ENCODE data around the gene ORM1.
A peak's percentile ranks its signal among the peaks of the same experiment; 100 is the strongest.
"Not testable (repeated sequence)": the region's sequence is repeated elsewhere in the genome, so short reads cannot be mapped to it uniquely, and the experiment has no call there.

Gene ORM1

GRCh38 chr9:114304416-114305188 is 18.3 kb upstream of the ORM1 start:
- DNase-seq (ENCODE audit: low read depth in 2 of 3, low spot score in 1 of 3), result no peak

GRCh38 chr9:114307899-114308267 is 15.0 kb upstream of the ORM1 start:
- no peak for DNase-seq (ENCODE audit: low read depth in 2 of 3, low spot score in 1 of 3)

GRCh38 chr9:114308361-114308950 is 14.4 kb upstream of the ORM1 start:
- DNase-seq (ENCODE audit: low read depth in 2 of 3, low spot score in 1 of 3), result no peak

GRCh38 chr9:114309096-114309495 is 13.8 kb upstream of the ORM1 start:
- no peak for DNase-seq (ENCODE audit: low read depth in 2 of 3, low spot score in 1 of 3)

GRCh38 chr9:114310471-114311450 is 12.1 kb upstream of the ORM1 start:
- no peak for DNase-seq (ENCODE audit: low read depth in 2 of 3, low spot score in 1 of 3)

- no peak for DNase-seq (ENCODE audit: low read depth in 2 of 3, low spot score in 1 of 3)
Measured at GRCh38 chr9:114311571-114312512, 11.1 kb upstream of the ORM1 start.

GRCh38 chr9:114312513-114312875 is 10.4 kb upstream of the ORM1 start:
- DNase-seq (ENCODE audit: low read depth in 2 of 3, low spot score in 1 of 3), result no peak

- no peak for DNase-seq (ENCODE audit: low read depth in 2 of 3, low spot score in 1 of 3)
Measured at GRCh38 chr9:114313186-114313585, 9.7 kb upstream of the ORM1 start.

DNA sequence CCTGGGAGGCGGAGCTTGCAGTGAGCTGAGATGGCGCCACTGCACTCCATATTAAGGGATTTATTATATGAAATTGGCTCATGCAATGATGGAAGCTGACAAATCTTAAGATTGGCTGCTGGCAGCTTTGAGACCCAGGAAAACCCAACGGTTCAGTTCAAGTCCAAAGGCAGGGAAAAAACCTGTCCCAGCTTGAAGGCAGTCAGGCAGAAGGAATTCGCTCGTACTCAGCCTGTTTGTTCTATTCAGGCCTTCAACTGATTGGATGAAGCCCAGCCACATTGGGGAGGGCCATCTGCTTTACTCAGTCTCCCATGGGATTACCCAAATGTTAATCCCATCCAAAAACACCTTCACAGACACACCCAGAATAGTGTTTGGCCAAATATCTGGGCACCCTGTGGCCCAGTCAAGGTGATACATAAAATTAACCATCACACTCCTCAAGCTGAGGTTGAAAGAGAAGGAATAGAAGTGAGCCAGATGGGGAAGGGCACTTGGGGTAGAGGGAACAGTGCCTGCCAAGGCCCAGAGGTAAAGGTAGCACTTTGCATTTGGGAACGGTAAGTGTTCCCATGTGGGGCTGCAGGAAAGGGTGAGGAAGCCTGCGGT is 8.5 kb upstream of the ORM1 start:
- no peak for DNase-seq (ENCODE audit: low read depth in 2 of 3, low spot score in 1 of 3)

DNA sequence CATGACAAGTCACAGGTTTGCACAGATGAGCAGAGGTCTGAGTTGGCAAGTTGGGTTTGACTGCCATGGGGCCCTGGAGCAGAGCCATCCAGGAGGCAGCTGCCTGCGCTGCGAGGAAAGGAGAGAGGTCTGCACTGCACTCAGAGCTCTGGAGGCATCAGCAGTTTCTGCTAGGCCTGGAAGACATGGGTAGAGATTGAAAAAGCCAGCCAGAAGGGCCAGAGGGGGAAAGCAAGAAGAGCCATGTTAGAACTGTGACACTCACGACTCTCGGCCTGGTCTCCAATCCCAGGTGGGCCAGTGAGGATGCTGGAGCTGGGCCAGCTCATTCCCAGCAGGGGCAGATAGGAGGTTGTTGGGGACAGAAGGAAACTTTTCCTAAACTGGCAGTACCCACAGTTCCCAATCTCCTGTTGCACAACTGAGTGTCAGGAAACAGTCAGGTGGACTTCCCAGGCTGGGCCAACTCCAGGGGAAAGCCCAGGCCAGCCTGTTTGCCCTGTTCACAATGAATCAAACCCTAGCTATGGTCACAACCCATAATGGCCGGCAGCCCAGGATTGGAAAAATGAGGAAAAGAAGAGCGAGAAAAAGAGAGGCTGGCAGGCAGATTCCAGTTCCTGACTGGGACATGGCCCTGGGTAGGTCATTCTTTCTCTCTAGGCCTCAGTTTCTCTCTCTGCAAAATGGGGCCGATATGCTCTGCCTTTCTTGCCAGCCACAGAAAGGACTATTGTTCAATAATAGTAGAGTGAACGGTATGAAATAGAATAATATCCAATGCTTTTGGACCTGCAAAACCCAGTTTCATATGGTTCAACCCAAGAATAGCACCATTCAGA is 7.8 kb upstream of the ORM1 start:
- DNase-seq (ENCODE audit: low read depth in 2 of 3, low spot score in 1 of 3), result no peak

DNA sequence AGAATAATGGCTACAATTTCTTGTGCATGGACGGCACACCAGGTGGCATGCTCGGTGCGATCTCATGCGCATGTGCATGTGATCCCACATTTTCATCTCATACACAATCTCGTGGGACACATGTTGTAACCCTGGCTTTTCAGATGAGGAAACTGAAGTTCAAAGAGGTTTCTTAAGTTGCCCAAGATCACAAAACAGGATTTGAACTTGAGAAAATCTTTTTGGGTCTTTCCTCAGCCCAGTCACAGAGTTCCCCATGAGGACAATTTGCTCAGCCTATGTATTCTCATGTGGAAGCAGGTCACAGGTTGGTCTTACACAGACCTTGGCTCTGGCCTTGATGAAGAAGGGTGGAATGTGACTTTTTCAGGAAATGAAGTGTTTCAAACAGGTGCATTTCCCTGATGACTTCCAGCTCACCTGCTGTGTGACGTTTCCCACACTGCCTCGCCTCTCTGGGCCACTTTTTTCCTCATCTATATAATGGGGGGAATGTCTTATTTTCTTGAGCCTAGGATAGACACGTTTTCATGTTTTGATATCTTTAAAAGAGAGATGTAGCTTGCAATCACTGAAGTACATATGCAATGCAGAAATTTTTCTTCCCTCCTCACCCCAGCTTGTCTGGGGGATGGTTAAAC is 7.1 kb upstream of the ORM1 start:
- no peak for DNase-seq (ENCODE audit: low read depth in 2 of 3, low spot score in 1 of 3)

- DNase-seq (ENCODE audit: low read depth in 2 of 3, low spot score in 1 of 3), result no peak
Measured at GRCh38 chr9:114316605-114317230, 6.2 kb upstream of the ORM1 start.

- DNase-seq (ENCODE audit: low read depth in 2 of 3, low spot score in 1 of 3), result no peak
Measured at GRCh38 chr9:114317665-114318357, 5.1 kb upstream of the ORM1 start.

DNA sequence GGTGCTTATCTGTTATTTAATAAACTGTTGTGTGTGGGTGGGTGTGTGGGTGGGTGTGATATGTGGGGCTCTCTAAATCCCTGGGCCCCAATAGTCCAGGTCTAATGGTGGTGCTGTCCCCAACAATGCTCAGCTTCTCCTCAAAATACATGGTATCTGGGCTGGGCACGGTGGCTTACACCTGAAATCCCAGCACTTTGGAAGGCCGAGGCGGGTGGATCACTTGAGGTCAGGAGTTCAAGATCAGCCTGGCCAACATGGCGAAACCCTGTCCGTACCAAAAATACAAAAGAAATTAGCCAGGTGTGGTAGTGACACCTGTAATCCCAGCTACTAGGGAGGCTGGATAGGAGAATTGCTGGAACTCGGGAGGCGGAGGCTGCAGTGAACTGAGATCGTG is 4.5 kb upstream of the ORM1 start:
- DNase-seq (ENCODE audit: low read depth in 2 of 3, low spot score in 1 of 3), result no peak

DNA sequence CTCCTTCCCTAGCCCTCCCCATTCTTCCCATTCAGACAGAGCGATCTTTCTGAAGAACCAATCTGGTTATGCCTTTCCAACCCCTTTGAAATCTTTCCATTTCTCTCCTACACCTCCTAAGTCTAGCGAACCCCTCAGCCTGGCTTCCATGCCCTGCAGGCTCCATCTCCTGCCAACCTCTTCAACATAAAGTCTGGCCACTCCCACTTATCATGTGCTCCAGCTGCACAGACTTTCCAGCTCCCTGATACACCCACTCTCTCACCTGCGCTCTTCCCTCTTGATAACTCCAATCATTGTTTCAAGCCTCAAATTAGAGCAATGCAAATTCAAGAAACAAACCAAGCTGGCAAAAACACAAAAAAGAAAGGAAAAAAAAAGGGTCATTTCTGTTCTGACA is 3.8 kb upstream of the ORM1 start:
- no peak for DNase-seq (ENCODE audit: low read depth in 2 of 3, low spot score in 1 of 3)

DNA sequence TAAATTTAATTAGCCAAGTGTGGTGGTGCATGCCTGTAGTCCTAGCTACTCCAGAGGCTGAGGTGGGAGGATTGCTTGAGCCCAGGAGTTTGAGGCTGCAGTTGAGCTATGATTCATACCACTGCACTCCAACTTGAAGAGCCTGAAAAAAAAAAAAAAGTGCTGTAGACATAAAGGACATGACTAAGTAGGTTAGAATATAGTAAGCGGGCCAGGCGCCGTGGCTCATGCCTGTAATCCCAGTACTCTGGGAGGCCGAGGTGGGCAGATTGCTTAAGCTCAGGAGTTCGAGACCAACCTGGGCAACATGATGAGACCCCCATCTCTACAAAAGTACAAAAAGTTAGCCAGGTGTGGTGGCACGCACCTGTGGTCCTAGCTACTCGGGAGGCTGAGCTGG is 2.2 kb upstream of the ORM1 start:
- not testable (repeated sequence) for DNase-seq (ENCODE audit: low read depth in 2 of 3, low spot score in 1 of 3)

- DNase-seq (ENCODE audit: low read depth in 2 of 3, low spot score in 1 of 3), result peak in 2 of 3 donors; percentile 34 to 47
Measured at GRCh38 chr9:114321759-114322158, 1.1 kb upstream of the ORM1 start.
